GM18526 (cell line): Measurements from ENCODE around the gene GDF10.

ENCODE experiments used
- POLR2A ChIP-seq: IDR thresholded peaks from 3 replicates; pipeline ENCODE4 v1.6.1; 2011; ENCODE audit not compliant: insufficient read length; ENCODE audit errors: extremely low read depth

Gene GDF10

DNA sequence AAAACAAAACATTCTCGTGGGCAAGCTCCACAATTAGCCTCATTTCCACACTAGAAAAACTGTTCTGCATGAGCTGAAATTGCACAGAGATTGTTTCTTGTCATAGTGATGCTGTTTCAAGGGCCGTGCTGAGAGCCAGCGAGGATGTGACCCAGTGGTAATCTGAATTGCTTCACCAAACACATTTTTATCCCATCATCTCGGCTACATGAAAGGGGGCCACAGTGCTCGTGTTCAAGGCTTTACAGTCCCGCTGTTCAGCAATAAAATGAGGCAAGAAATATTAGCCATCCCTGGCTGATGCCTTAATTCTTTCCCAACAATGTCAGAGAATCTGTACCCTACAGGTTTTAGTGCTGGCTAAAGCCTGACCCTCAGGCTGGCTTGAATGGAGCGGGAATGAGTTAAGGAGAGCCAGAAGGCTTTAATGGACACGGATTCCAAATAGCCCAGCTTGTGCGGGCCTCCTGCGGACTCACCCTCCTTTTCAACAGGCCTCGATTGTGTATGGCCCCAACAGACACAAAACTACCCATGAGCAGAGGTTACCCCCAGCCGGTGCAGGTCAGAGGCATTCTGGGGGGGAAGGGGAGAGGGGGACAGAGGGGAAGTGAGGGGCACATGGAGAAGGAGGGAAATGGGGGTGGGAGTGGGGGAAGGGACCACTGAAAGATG, 2.0 kb upstream of the GDF10 start:
- no peak for TF ChIP-seq POLR2A

DNA sequence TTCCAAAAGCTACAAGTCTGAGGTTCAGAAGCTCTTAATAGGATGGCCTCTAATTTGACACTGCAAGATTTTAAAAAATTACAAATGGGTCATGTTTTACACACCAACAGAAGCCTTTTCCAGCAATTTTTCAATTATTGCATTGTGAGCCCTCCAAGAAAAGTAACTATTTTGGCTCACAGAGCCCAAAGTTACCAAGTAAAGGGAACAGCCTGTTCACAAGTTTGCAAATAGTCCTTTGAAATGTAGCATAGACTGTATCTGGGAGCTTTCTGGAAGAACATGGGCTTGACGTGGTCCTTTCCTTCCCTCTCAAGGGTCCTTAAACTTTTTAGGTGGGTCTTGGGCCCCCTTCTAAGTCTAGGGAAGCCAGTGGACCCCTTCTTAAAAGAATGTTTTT, 1.3 kb upstream of the GDF10 start:
- no peak for TF ChIP-seq POLR2A

DNA sequence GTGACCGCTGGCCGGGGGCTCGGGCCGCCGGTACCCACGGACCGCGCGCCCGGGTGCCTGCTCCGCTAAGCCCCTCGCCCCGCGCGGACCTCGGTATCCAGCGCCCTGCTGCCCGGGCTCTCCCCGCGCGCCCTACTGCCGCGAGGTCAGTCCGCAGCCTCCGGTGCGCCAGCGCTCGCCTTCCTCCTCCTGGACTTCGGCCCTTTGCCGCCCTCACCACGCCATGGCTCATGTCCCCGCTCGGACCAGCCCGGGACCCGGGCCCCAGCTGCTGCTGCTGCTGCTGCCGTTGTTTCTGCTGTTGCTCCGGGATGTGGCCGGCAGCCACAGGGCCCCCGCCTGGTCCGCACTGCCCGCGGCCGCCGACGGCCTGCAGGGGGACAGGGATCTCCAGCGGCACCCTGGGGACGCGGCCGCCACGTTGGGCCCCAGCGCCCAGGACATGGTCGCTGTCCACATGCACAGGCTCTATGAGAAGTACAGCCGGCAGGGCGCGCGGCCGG, 483 bp downstream of the GDF10 start:
- no peak for TF ChIP-seq POLR2A

DNA sequence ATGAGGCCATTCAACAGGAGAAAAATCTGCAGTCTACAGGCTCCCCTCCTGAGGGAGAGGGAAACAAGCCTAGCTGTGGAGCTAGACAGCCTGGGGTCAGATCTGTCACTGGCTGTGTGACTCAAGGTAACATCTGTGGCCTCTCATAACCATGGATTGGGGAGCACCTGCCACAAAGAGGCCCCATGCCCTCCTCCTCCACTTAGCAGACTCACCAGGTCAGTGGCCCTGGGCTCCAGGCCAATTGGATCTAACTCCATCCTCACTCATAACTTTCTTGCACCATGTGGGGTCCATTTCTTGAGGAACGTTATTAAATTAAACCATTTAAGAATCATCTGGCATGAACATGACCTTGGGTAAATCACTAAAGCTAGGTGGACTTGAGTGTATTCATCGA, 1.8 kb downstream of the GDF10 start:
- TF ChIP-seq POLR2A, result no peak

DNA sequence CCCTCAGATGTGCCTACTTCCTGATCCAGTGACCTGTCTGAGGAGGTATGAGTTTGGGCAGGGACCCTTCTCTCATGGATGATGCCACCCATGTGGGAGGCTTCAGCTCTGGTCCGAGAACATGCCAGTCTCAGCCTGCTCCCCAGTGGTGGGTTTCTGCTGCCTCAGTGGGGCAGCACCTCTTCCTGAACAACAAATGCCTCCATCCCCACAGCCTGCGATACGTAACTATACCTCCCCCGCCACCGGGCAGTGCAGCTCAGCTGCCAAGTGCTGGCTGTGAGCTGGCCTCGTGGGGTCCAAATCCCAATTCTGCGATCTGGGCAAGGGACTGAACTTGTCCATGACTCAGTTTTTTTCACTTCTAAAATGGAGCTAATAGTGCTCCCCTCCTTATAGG, 3.1 kb downstream of the GDF10 start:
- TF ChIP-seq POLR2A, result no peak

DNA sequence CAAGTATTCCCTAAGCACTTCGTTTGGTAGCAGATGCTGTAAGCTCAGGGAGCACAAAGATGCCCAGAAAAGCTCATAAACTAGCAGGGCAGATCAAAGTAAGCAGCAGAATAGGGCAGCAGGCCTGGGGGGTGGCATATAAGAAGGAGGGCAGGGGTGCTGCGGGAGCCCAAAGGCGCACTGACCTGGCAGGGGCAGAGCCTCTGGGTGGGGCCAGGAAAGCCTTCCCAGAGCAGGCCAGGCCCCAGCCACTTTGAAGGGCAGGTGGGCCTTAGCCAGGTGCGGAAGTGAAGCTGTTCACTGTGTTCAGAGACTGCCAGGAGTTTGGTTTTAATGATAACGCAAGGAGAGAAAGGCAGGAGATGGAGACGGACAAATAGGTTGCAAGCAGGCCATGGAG, 3.9 kb downstream of the GDF10 start:
- TF ChIP-seq POLR2A, result no peak

DNA sequence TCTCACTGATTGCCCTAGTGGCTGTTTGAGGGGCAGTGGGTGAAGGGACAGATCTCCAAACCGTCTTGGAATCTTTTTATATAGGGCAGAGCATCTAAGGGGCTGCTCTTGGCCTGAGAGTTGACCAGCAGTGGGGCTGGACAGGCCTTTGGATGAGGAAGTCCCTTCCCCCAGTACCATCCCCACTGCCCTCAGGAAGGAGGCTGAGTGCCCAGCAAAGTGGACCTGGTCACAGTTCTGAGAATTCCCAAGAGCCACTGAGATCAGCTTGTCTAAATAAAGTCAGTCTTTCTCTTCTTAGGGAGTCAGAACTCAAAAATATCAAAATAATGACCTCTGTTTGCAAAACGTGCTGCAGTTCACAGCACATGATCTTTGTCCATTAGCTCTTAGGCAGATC, 5.6 kb downstream of the GDF10 start:
- no peak for TF ChIP-seq POLR2A

DNA sequence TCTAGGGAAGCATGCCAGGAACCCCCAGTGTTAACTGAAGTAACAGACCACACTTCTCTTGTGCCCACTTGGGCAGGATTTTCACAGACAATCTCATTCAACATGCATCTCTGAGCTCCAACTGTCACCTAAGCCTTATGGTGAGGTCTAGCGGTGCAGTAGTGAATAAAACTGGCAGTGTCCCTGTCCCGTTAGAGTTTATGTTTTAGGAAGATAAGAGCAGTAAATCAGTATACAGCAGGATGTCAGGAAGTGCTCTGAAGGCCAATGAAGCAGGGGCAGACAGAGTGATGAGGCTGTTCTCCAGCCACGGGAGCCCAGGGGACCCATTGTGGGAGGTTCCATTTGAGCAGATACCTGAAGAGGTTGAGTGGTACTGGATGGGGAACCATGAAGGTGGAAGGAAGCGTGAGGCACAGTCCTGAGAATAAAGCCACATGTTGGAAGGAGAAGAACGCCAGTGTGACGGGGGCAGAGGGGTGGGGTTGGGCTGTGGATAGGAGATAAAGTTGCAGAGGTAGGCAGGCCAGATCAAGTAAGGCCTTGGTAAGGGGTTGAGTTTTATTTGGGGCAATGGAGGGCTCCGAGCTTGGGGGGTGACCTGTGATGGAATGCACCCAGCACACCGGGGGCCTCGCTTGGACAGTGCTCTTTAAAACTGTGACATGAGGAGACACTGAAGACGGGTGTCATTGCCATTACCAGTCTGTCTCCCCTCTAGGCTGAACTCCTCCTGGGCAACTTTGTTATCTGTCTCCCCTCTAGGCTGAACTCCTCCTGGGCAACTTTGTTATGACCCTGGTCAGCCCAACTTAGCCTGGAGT, 6.6 kb downstream of the GDF10 start:
- no peak for TF ChIP-seq POLR2A

DNA sequence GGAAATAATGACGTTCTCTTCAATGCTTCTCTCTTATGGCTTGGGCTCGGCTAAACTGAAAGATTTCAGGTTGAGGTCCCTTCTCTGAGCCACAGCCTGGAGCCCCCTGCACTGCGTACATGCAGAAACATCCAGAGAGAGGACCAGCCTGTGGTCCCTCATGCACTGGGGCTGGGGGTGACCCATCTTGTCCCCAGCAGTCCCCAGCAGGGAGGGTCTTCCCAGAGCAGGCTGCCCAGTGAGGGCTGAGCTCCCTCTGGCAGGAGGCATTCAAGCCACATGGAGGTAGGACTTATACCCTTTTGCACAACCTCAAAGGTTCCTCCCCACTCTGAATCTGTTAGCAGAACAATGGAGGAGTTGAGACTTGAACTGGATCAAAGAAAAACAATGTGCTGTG, 7.4 kb downstream of the GDF10 start:
- TF ChIP-seq POLR2A, result no peak

DNA sequence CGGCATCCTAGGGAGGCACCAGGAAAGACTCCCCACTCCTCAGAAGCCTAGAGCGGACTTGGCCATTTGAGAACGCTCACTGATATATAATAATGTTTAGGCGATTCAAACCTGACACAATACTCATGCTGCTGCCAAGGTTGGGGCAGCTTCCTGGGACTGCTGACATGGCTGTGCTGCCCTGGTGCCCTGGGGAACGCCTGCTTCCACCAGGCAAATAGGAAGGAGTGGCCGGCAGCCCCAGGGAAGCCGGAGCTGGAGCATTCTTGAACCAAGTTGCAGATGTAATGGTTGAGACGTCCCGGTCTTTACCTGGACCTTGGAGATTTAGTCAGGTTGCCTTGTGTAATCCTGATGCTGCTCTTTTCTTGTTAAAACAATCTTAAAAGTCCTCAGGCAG, 8.8 kb downstream of the GDF10 start:
- no peak for TF ChIP-seq POLR2A

DNA sequence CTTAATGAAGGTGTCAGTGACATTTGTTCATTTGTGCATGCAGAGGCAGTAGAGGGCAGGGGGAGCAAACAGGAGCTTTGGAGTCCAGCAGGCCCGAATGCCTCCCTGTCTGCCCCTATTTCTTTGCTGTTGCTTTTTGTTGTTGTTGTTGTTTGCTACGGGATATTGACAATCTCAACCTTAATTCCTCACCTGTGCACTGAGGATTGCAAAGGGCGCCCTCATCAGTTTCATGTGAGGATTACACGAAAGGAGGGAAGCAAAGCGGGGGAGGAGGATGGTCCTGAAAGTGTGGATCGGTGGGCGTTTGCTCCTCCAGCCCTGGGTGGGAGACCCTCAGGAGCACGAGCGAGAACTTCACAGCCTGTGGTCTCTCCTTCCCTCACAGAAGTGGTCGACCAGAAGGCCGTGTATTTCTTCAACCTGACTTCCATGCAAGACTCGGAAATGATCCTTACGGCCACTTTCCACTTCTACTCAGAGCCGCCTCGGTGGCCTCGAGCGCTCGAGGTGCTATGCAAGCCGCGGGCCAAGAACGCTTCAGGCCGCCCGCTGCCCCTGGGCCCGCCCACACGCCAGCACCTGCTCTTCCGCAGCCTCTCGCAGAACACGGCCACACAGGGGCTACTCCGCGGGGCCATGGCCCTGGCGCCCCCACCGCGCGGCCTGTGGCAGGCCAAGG, 9.6 kb downstream of the GDF10 start:
- no peak for TF ChIP-seq POLR2A

DNA sequence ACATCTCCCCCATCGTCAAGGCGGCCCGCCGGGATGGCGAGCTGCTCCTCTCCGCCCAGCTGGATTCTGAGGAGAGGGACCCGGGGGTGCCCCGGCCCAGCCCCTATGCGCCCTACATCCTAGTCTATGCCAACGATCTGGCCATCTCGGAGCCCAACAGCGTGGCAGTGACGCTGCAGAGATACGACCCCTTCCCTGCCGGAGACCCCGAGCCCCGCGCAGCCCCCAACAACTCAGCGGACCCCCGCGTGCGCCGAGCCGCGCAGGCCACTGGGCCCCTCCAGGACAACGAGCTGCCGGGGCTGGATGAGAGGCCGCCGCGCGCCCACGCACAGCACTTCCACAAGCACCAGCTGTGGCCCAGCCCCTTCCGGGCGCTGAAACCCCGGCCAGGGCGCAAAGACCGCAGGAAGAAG, 10.1 kb downstream of the GDF10 start:
- no peak for TF ChIP-seq POLR2A

DNA sequence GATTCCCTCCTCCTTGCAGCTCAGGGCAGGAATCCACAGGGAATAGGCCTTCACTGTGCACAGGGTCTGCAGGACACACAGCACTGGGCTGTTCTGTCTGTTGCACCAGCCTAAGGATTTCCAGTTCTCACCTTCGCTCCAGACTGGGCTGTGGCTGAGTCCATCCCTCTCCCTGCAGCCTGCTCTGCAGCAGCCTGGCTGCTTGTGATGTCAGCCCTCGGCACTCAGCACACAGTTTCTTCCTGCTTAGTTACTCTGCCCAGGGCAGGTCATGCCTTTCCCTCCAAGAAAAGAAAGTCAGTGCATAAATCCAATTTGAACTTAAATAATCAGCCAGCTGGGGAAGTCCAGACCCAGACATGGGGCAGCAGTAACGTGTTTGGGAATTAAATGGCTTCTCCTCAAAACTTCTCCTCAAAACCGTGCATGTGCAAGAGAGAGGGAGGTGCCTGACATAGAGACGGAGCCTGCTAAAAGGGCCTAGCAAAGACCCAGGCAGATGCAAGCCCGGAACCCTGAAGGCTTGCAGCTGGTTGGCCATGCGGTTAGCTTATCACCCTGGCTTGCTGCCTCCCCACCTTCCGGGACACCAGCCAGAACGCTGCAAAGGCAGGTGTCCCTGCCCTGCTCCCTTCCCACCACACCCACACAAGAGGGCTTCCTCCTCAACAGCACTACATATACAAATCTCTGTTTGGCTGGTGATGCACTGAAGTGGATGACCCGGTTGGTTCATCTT, 11.4 kb downstream of the GDF10 start:
- TF ChIP-seq POLR2A, result no peak

DNA sequence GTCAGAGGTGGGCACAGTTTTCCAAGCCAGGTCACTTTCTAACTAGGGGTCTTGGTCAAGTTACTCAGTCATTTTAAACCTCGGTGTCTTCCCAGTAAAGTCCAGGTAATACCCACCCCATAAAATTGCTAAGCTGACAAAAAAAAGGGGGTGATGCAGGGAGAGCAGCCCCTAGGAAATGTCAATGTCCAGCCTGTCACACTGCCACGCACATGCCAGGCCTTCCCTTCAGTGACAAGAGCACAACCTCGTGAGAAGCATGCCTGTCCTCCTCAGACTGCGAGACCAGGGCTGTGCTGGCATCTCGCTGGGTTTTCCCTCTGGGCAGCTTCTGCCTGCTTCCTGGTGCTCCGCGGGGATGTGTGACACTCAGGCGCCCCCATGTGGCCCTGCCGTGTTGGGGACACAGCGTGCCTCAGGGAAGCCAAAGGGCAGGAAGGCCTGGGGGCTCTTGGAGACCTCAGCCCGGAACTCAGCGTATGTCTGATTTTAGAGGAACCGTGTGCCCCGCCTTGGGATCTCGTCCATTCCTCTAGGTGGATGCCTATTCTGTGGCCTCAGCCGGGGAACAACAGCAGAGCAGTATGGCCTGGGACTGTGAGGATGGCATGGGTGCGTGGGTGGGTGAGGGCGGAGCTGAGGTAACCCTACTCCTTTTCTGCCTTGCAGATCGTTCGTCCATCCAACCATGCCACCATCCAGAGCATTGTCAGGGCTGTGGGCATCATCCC, 12.1 kb downstream of the GDF10 start:
- no peak for TF ChIP-seq POLR2A

DNA sequence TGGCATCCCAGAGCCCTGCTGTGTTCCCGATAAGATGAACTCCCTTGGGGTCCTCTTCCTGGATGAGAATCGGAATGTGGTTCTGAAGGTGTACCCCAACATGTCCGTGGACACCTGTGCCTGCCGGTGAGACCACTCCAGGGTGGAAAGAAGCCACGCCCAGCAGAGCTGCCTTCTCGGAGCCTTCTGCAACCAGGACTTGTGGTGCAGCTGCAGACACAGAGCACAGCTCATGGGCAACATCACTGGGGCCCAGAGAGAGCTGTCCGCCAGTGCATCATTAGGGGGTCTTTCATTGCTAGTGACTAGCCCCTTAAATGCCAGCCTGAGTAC, 12.6 kb downstream of the GDF10 start:
- TF ChIP-seq POLR2A, result no peak
